HT-29 (cell line): ENCODE data around the gene PLEK. TPM values are rescaled to one million over a fixed set of nuclear protein-coding genes. Genes with fewer than 3 reads are reported as not detected.
"Not testable (repeated sequence)": the region's sequence is repeated elsewhere in the genome, so short reads cannot be mapped to it uniquely, and the experiment has no call there.

Source experiments
- DNase-seq: peaks from one replicate; pipeline ENCODE4 v3.0.0-alpha.2; 2015; ENCODE audit warnings: low spot score
- total RNA-seq: library from RNA; depleted of rRNA; stranded (reverse); fragments of >200 nt; shearing (Covaris generic); gene quantifications from 2 replicates; pipeline ENCODE4 v1.2.3, GENCODE V29; 2014

PLEK gene
- total RNA-seq, 1 experiment from 2014 or later: not detected

GRCh38 chr2:68384485-68385107, 19.5 kb downstream of the PLEK start:
- DNase-seq: no peak

- no peak for DNase-seq
These were observed 20.3 kb downstream of the PLEK start for GRCh38 chr2:68385220-68385906.

GRCh38 chr2:68385907-68386287, 20.8 kb downstream of the PLEK start:
- no peak for DNase-seq

GRCh38 chr2:68386365-68386764, 21.3 kb downstream of the PLEK start:
- DNase-seq: no peak

- DNase-seq: no peak
These were observed 22.6 kb downstream of the PLEK start for GRCh38 chr2:68387408-68388350.

GRCh38 chr2:68388358-68388757, 23.3 kb downstream of the PLEK start:
- DNase-seq: no peak

GRCh38 chr2:68388772-68389171, 23.7 kb downstream of the PLEK start:
- no peak for DNase-seq

GRCh38 chr2:68390114-68390513, 25.0 kb downstream of the PLEK start:
- DNase-seq: no peak

- no peak for DNase-seq
These were observed 25.5 kb downstream of the PLEK start for GRCh38 chr2:68390586-68390985.

- no peak for DNase-seq
These were observed 26.0 kb downstream of the PLEK start for GRCh38 chr2:68391099-68391498.

GRCh38 chr2:68391869-68392268, 26.8 kb downstream of the PLEK start:
- no peak for DNase-seq

- DNase-seq: no peak
These were observed 31.0 kb downstream of the PLEK start for GRCh38 chr2:68396093-68396492.

GRCh38 chr2:68397704-68398263, 32.7 kb downstream of the PLEK start:
- not testable (repeated sequence) for DNase-seq

- DNase-seq: peak; percentile 3
These were observed 38.1 kb downstream of the PLEK start for GRCh38 chr2:68403199-68403644.

- DNase-seq: no peak
These were observed 39.1 kb downstream of the PLEK start for GRCh38 chr2:68404164-68404563.

- no peak for DNase-seq
These were observed 40.1 kb downstream of the PLEK start for GRCh38 chr2:68404893-68405799.

GRCh38 chr2:68411397-68412126, 46.5 kb downstream of the PLEK start:
- no peak for DNase-seq

- DNase-seq: no peak
These were observed 47.2 kb downstream of the PLEK start for GRCh38 chr2:68412127-68412819.

- no peak for DNase-seq
These were observed 48.4 kb downstream of the PLEK start for GRCh38 chr2:68413466-68413865.

GRCh38 chr2:68414452-68414851, 49.4 kb downstream of the PLEK start:
- no peak for DNase-seq
